Uterus (tissue), 2 donors: ENCODE measurements around the gene ZBED3.

Experiments used
- POLR2A ChIP-seq, 2 donors: fragments of 450-650 bp; IDR thresholded peaks; one replicate each; pipeline ENCODE4 v1.6.1; 2016; ENCODE audit warnings: antibody characterized with exemption in 2 of 2, mild to moderate bottlenecking in 1 of 2, moderate library complexity in 1 of 2
- TF ChIP-seq, protein P1 (sequence below), 4 experiments: fragments of 200-600 bp in 2 of 4; fragments of 450-650 bp in 2 of 4; sonication (generic) in 2 of 4; IDR thresholded peaks; one replicate each; pipeline ENCODE4 v1.5.1; 2016 to 2019; ENCODE audit warnings: antibody characterized with exemption in 4 of 4, mild to moderate bottlenecking in 2 of 4, moderate library complexity in 1 of 4

DNA sequence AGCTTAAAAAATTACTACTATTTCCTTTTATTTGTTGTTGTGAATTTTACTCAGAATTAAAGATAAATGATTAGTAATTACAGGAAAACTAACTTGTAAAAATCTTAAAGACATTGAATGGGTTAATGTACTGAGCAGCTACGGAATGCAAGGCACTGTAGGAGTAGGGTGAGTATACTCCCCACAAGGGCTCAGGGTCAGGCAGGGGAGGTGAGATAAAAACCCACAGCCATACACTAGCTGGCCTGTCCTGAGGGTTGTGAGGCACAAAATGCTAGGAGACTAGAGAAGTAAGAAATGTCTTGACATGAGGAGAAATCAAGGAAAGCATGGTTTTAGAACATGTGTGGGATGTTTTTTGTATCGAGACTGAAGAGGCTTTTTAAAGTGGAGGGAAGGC, 13.4 kb downstream of the ZBED3 start:
- TF ChIP-seq, protein P1, sequence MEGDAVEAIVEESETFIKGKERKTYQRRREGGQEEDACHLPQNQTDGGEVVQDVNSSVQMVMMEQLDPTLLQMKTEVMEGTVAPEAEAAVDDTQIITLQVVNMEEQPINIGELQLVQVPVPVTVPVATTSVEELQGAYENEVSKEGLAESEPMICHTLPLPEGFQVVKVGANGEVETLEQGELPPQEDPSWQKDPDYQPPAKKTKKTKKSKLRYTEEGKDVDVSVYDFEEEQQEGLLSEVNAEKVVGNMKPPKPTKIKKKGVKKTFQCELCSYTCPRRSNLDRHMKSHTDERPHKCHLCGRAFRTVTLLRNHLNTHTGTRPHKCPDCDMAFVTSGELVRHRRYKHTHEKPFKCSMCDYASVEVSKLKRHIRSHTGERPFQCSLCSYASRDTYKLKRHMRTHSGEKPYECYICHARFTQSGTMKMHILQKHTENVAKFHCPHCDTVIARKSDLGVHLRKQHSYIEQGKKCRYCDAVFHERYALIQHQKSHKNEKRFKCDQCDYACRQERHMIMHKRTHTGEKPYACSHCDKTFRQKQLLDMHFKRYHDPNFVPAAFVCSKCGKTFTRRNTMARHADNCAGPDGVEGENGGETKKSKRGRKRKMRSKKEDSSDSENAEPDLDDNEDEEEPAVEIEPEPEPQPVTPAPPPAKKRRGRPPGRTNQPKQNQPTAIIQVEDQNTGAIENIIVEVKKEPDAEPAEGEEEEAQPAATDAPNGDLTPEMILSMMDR (IDR thresholded peaks at IDR 0.05), result no peak
- TF ChIP-seq POLR2A (IDR thresholded peaks at IDR 0.05), result no peak
